Gastrocnemius medialis (tissue), 4 donors: ENCODE measurements around the gene POLR2I.

Experiments used
- POLR2A ChIP-seq, 2 donors: fragments of 450-650 bp; IDR thresholded peaks; one replicate each; pipeline ENCODE4 v1.6.1; 2017; ENCODE audit warnings: antibody characterized with exemption in 2 of 2, mild to moderate bottlenecking in 2 of 2, moderate library complexity in 2 of 2
- TF ChIP-seq, protein P1 (sequence below), 5 experiments: fragments of 450-650 bp in 3 of 5; fragments of 200-600 bp in 2 of 5; sonication (generic) in 2 of 5; IDR thresholded peaks in 4 of 5; conservative IDR thresholded peaks in 1 of 5; 1 replicate in 4 of 5; 2 replicates in 1 of 5; pipeline ENCODE4 v1.5.1; 2016 to 2019; ENCODE audit warnings: antibody characterized with exemption in 5 of 5, mild to moderate bottlenecking in 3 of 5, moderate library complexity in 3 of 5

- TF ChIP-seq, protein P1, sequence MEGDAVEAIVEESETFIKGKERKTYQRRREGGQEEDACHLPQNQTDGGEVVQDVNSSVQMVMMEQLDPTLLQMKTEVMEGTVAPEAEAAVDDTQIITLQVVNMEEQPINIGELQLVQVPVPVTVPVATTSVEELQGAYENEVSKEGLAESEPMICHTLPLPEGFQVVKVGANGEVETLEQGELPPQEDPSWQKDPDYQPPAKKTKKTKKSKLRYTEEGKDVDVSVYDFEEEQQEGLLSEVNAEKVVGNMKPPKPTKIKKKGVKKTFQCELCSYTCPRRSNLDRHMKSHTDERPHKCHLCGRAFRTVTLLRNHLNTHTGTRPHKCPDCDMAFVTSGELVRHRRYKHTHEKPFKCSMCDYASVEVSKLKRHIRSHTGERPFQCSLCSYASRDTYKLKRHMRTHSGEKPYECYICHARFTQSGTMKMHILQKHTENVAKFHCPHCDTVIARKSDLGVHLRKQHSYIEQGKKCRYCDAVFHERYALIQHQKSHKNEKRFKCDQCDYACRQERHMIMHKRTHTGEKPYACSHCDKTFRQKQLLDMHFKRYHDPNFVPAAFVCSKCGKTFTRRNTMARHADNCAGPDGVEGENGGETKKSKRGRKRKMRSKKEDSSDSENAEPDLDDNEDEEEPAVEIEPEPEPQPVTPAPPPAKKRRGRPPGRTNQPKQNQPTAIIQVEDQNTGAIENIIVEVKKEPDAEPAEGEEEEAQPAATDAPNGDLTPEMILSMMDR (IDR thresholded peaks at IDR 0.05 in 4 of 5, conservative IDR thresholded peaks at IDR 0.05 in 1 of 5) = no peak
- TF ChIP-seq POLR2A (IDR thresholded peaks at IDR 0.05) = no peak
These were observed 22.1 kb downstream of the POLR2I start for GRCh38 chr19:36092566-36092965.
